ENCODE results near the gene SULT1A1. TPM values are rescaled to one million over a fixed set of nuclear protein-coding genes. Genes with fewer than 3 reads are reported as not detected.
"Not testable (repeated sequence)": the region's sequence is repeated elsewhere in the genome, so short reads cannot be mapped to it uniquely, and the experiment has no call there.

SULT1A1 gene
- total RNA-seq (10 to 100 TPM; 25.3 to 94.5 TPM), polyA plus RNA-seq (100 to 1,000 TPM; 110 to 143 TPM)

DNA sequence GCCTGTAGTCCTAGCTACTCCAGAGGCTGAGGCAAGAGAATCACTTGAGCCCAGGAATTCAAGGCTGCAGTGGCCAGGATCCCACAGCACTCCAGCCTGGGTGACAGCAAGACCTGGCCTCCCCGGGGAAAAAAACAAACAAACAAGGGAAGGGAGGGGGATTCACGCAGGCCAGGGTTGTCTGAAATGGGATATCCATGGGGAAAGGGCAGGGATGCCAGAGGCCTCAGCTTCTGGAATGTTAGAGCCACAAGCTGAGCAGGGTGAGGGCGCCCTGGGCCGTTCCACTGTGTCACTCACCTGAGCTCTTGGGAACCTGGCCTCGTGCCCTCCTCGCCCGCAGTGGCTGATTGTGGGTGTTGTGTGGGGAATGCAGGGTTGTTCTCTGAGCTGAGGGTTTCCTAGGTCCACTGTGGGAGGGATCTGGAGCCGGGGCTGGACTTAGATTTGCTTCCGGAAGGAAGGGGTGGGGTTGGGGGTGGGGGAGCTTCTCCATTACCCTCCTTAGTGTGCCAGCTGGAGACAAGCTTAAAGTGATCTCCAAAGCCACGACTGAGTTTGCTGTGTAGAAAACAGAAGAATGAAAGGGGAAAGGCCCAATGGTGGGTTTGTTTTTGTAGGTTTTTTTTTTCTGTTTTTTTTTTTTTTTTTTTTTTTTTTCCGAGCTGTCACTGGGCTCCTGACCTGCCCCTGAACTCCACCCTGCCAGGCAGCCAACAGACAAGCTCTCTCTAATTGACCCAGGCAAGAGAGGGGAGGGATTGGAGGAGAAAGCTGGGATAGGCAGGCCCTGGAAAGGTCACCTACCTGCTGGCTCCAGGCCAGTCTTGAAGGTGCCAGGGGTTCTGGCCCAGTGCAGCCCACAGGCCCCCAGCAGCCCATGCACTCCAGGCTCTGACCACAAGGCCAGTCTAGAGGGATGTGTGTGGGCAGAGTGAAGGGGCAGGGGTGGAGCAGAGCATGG lies at the start of gene SULT1A1:
Gene SULT1A1, minus strand, starts transcription at position 414 of the 964 bp plus-strand sequence. CDS start 1,189 bp downstream, outside the sequence.
- TF ChIP-seq, protein P1, sequence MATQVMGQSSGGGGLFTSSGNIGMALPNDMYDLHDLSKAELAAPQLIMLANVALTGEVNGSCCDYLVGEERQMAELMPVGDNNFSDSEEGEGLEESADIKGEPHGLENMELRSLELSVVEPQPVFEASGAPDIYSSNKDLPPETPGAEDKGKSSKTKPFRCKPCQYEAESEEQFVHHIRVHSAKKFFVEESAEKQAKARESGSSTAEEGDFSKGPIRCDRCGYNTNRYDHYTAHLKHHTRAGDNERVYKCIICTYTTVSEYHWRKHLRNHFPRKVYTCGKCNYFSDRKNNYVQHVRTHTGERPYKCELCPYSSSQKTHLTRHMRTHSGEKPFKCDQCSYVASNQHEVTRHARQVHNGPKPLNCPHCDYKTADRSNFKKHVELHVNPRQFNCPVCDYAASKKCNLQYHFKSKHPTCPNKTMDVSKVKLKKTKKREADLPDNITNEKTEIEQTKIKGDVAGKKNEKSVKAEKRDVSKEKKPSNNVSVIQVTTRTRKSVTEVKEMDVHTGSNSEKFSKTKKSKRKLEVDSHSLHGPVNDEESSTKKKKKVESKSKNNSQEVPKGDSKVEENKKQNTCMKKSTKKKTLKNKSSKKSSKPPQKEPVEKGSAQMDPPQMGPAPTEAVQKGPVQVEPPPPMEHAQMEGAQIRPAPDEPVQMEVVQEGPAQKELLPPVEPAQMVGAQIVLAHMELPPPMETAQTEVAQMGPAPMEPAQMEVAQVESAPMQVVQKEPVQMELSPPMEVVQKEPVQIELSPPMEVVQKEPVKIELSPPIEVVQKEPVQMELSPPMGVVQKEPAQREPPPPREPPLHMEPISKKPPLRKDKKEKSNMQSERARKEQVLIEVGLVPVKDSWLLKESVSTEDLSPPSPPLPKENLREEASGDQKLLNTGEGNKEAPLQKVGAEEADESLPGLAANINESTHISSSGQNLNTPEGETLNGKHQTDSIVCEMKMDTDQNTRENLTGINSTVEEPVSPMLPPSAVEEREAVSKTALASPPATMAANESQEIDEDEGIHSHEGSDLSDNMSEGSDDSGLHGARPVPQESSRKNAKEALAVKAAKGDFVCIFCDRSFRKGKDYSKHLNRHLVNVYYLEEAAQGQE (IDR thresholded peaks at IDR 0.05), result peak; percentile 76
- peak; percentile 38 for TF ChIP-seq HNF4G (IDR thresholded peaks at IDR 0.05)
- TF ChIP-seq HNF4A (conservative IDR thresholded peaks at IDR 0.05), result peak; percentile 67 to 70
- TF ChIP-seq FOXA1 (IDR thresholded peaks at IDR 0.05), result no peak
- TF ChIP-seq, protein P2, sequence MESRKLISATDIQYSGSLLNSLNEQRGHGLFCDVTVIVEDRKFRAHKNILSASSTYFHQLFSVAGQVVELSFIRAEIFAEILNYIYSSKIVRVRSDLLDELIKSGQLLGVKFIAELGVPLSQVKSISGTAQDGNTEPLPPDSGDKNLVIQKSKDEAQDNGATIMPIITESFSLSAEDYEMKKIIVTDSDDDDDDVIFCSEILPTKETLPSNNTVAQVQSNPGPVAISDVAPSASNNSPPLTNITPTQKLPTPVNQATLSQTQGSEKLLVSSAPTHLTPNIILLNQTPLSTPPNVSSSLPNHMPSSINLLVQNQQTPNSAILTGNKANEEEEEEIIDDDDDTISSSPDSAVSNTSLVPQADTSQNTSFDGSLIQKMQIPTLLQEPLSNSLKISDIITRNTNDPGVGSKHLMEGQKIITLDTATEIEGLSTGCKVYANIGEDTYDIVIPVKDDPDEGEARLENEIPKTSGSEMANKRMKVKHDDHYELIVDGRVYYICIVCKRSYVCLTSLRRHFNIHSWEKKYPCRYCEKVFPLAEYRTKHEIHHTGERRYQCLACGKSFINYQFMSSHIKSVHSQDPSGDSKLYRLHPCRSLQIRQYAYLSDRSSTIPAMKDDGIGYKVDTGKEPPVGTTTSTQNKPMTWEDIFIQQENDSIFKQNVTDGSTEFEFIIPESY (IDR thresholded peaks at IDR 0.05), result no peak
- peak in 1 of 2 donors; percentile 64 for TF ChIP-seq GABPA (IDR thresholded peaks at IDR 0.05 in 1 of 2, conservative IDR thresholded peaks at IDR 0.05 in 1 of 2)
- TF ChIP-seq RAD21 (IDR thresholded peaks at IDR 0.05), result peak in 1 of 2 donors; percentile 46
- TF ChIP-seq TAF1 (conservative IDR thresholded peaks at IDR 0.05), result no peak
- peak; percentile 62 for TF ChIP-seq NR2F2 (IDR thresholded peaks at IDR 0.05)
- TF ChIP-seq FOXA2 (IDR thresholded peaks at IDR 0.05), result no peak
- TF ChIP-seq YY1 (IDR thresholded peaks at IDR 0.05), result no peak
- TF ChIP-seq, protein P3, sequence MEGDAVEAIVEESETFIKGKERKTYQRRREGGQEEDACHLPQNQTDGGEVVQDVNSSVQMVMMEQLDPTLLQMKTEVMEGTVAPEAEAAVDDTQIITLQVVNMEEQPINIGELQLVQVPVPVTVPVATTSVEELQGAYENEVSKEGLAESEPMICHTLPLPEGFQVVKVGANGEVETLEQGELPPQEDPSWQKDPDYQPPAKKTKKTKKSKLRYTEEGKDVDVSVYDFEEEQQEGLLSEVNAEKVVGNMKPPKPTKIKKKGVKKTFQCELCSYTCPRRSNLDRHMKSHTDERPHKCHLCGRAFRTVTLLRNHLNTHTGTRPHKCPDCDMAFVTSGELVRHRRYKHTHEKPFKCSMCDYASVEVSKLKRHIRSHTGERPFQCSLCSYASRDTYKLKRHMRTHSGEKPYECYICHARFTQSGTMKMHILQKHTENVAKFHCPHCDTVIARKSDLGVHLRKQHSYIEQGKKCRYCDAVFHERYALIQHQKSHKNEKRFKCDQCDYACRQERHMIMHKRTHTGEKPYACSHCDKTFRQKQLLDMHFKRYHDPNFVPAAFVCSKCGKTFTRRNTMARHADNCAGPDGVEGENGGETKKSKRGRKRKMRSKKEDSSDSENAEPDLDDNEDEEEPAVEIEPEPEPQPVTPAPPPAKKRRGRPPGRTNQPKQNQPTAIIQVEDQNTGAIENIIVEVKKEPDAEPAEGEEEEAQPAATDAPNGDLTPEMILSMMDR (IDR thresholded peaks at IDR 0.05; ENCODE audit: low read depth, low read length, missing input control), result no peak
- TF ChIP-seq RXRA (IDR thresholded peaks at IDR 0.05), result peak; percentile 84 to 88
- TF ChIP-seq, protein P4, sequence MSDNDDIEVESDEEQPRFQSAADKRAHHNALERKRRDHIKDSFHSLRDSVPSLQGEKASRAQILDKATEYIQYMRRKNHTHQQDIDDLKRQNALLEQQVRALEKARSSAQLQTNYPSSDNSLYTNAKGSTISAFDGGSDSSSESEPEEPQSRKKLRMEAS (IDR thresholded peaks at IDR 0.05), result peak; percentile 33
- TF ChIP-seq JUND (IDR thresholded peaks at IDR 0.05), result peak in 1 of 2 donors; percentile 61
- TF ChIP-seq, protein P5, sequence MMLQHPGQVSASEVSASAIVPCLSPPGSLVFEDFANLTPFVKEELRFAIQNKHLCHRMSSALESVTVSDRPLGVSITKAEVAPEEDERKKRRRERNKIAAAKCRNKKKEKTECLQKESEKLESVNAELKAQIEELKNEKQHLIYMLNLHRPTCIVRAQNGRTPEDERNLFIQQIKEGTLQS (IDR thresholded peaks at IDR 0.05), result no peak
- TF ChIP-seq EGR1 (IDR thresholded peaks at IDR 0.05; ENCODE audit: low read depth in 2 of 2), result peak in 1 of 2 donors; percentile 24
- TF ChIP-seq SP1 (IDR thresholded peaks at IDR 0.05), result peak; percentile 82
- no peaks in the 10 kb centered on the region for H3K27me3 ChIP-seq (ENCODE audit: control insufficient read depth in 4 of 4, insufficient read depth in 4 of 4, low read length in 3 of 4)
- DNase-seq (ENCODE audit: low spot score), result peak; percentile 54
- H3K36me3 ChIP-seq (ENCODE audit: control insufficient read depth in 4 of 4, insufficient read depth in 3 of 4, low read depth in 1 of 4, low read length in 3 of 4), result peaks cover 3 to 14% (median 10%) of the 10 kb centered on the region in 4 donors
- H3K27ac ChIP-seq (ENCODE audit: low read depth in 1 of 2, low read length in 2 of 2), result peak within 1 kb of the TSS; percentile 72 to 84
- H3K9me3 ChIP-seq (ENCODE audit: control insufficient read depth in 4 of 4, low read length in 3 of 4), result no peaks in the 10 kb centered on the region
- H3K4me1 ChIP-seq (ENCODE audit: control insufficient read depth in 4 of 4, insufficient read depth in 4 of 4, low read length in 3 of 4), result peaks cover 5 to 31% (median 28%) of the 10 kb centered on the region in 4 donors
- peak within 1 kb of the TSS; percentile 31 to 45 for H3K9ac ChIP-seq (ENCODE audit: low read depth in 1 of 2, low read length in 2 of 2)
- H3K4me3 ChIP-seq (ENCODE audit: low read depth in 1 of 3, low read length in 3 of 3), result peak within 1 kb of the TSS; percentile 29 to 71 (median 53)
- 15% methylated on average over 11 of the region's 11 CpGs for WGBS

DNA sequence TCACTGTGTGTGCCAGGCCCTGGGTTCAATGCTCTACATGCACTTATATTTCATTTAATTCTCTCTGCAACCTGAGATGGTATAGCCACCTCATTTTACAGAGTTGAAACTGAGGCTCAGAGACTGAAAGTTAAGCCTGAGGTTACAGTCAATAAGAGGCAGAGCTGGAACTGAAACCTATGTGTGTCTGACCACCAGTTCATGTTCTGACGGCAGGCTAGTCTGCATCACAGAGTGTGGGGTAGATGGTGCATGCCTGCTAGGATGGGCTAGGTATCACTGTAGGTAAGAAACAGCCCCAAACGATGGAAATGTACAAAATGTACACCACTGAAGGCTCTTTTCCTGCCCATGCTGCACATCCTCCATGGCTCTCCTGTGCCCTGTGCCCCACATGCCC lies 30.1 kb upstream of the SULT1A1 start:
- not testable (repeated sequence) for H3K4me3 ChIP-seq (ENCODE audit: low read depth in 1 of 3, low read length in 3 of 3); H3K27me3 ChIP-seq (ENCODE audit: control insufficient read depth in 4 of 4, insufficient read depth in 4 of 4, low read length in 3 of 4); DNase-seq (ENCODE audit: low spot score); H3K9me3 ChIP-seq (ENCODE audit: control insufficient read depth in 4 of 4, low read length in 3 of 4); H3K9ac ChIP-seq (ENCODE audit: low read depth in 1 of 2, low read length in 2 of 2); H3K36me3 ChIP-seq (ENCODE audit: control insufficient read depth in 4 of 4, insufficient read depth in 3 of 4, low read depth in 1 of 4, low read length in 3 of 4); H3K27ac ChIP-seq (ENCODE audit: low read depth in 1 of 2, low read length in 2 of 2); H3K4me1 ChIP-seq (ENCODE audit: control insufficient read depth in 4 of 4, insufficient read depth in 4 of 4, low read length in 3 of 4)
- WGBS, result 70% methylated on average over 2 of the region's 2 CpGs

DNA sequence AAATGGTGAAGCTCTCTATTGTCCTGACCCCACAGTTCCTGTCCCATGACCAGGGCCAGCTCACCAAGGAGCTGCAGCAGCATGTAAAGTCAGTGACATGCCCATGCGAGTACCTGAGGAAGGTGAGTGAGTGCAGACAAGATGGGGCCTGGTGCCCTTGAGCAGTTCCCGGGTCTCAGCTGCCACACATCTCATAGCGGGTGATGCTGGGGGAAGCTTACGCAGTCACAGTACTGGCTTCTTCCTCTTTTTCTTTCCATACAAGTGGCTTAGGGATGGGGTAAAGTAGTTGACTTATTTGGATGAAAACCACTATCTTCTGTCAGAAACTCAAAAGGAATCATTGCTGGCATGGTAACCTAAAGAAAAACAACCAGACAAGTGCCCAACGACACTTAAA lies 28.5 kb upstream of the SULT1A1 start:
- H3K27me3 ChIP-seq (ENCODE audit: control insufficient read depth in 4 of 4, insufficient read depth in 4 of 4, low read length in 3 of 4); H3K4me3 ChIP-seq (ENCODE audit: low read depth in 1 of 3, low read length in 3 of 3); H3K27ac ChIP-seq (ENCODE audit: low read depth in 1 of 2, low read length in 2 of 2); H3K4me1 ChIP-seq (ENCODE audit: control insufficient read depth in 4 of 4, insufficient read depth in 4 of 4, low read length in 3 of 4); DNase-seq (ENCODE audit: low spot score); H3K36me3 ChIP-seq (ENCODE audit: control insufficient read depth in 4 of 4, insufficient read depth in 3 of 4, low read depth in 1 of 4, low read length in 3 of 4); H3K9me3 ChIP-seq (ENCODE audit: control insufficient read depth in 4 of 4, low read length in 3 of 4); H3K9ac ChIP-seq (ENCODE audit: low read depth in 1 of 2, low read length in 2 of 2): not testable (repeated sequence)
- WGBS, result 78% methylated on average over 4 of the region's 5 CpGs
